NOMO-1 treated with DMSO at 0.1 percent for 48 hours (cell line): ENCODE data around the gene IL11.
"Not testable (repeated sequence)": the region's sequence is repeated elsewhere in the genome, so short reads cannot be mapped to it uniquely, and the experiment has no call there.

Source experiments
- DNase-seq: peaks from one replicate; lab custom pipeline; 2025; ENCODE audit not compliant: unreplicated experiment; lab: John Stamatoyannopoulos, UW

IL11 gene

GRCh38 chr19:55336101-55336500 lies 34.2 kb downstream of the IL11 start:
- DNase-seq = no peak

GRCh38 chr19:55333870-55334269 lies 36.4 kb downstream of the IL11 start:
- no peak for DNase-seq

DNA sequence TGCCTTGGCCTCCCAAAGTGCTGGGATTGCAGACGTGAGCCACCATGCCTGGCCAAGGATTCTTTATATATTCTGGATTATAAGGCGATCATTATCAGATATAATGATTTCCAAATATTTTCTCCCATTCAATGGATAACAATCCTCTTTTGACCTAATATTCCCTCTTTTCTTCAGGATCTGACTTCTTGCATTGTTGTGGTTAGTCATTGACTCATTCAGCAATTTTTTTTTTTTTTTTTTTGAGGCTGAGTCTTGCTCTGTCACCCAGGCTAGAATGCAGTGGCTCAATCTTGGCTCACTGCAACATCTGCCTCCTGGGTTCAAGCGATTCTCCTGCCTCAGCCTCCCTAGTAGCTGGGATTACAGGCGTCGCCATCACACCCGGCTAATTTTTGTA lies 40.5 kb downstream of the IL11 start:
- not testable (repeated sequence) for DNase-seq

GRCh38 chr19:55328774-55329318 lies 41.4 kb downstream of the IL11 start:
- DNase-seq = not testable (repeated sequence)

DNA sequence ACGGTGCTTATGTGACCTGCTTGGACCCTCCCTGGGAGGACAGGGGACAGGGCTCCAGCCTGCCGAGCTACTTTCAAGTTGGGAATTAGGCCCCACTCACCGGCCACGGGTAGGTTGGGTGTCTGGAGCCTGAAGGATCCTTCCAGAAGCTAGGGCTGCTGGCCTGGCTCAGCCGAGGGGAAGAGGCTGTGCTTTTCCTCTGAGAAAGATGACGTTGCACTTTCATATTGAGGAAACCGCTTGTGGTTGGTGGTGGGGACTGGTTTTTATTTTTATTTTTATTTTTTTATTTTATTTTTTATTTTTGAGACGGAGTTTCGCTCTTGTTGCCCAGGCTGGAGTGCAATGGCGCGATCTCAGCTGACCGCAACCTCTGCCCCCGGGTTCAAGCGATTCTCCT lies 45.1 kb downstream of the IL11 start, which contains the start of gene TMEM150B:
TMEM150B (minus strand) TSS at position 170 of the 400 bp plus-strand sequence. CDS start 4,305 bp downstream, outside the sequence.
- peak; percentile 36 for DNase-seq

GRCh38 chr19:55324662-55325061 lies 45.6 kb downstream of the IL11 start:
- no peak for DNase-seq

DNA sequence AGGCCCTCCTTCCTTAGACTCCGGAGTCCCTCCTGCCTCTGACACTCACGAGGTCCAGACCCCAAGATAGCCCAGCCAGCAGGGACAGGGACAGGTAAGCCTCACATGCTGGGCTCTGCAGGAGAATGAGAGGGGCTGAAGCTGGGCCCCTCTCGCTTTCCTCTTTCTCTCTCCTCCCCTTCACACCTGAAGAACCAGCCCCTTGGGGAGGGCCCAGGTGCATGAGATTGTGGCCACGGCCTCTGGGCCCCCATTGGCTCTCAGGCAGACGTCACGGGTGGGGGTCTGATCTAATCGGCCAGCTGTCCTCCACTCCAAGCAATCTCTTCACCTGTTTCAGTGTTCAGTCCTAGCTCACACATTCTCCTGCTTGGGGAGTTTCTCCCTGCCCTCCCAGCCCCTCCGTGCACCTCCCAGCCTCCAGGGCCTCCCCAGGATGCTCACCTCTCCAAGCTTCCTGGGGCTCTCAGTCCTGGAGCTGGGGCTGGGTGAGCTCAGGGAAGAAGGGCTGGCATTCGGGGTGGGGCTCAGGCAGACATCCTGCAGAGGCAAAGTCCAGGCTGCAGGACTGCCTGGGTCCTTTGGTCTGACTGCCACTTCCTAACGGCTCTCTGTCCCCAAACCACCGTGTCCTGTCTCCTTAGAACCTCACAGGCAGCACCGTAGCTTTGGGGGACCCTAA lies 47.9 kb downstream of the IL11 start:
- no peak for DNase-seq

- no peak for DNase-seq
Measured at GRCh38 chr19:55321466-55322137, 48.7 kb downstream of the IL11 start.

DNA sequence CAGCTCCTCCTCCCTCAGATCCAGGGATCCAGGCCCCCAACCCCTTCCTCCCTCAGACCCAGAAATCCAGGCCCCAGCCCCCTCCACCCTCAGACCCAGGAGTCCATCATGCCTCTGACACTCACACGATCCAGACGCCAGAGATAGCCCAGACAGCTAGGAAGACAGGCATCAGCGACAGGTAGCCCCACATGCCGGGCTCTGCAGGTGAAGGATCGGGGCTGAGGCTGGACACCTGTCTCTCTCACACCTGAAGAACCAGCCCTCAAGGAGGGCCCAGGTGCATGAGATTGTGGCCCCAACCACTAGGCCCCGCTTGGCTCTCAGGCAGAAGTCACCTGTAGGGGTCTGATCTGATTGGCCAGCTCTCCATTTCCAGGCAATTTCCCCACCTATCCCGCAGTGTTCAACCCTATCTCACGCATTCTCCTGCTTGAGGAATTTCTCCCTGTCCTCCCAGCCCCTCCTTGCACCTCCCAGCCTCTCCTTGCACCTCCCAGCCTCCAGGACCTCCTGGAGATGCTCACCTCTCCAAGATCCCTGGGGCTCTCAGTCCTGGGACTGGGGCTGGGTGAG lies 49.3 kb downstream of the IL11 start:
- no peak for DNase-seq

- no peak for DNase-seq
Measured at GRCh38 chr19:55319785-55320184, 50.5 kb downstream of the IL11 start.

GRCh38 chr19:55316646-55317045 lies 53.6 kb downstream of the IL11 start:
- DNase-seq = no peak

- DNase-seq = no peak
Measured at GRCh38 chr19:55315956-55316525, 54.2 kb downstream of the IL11 start.

DNA sequence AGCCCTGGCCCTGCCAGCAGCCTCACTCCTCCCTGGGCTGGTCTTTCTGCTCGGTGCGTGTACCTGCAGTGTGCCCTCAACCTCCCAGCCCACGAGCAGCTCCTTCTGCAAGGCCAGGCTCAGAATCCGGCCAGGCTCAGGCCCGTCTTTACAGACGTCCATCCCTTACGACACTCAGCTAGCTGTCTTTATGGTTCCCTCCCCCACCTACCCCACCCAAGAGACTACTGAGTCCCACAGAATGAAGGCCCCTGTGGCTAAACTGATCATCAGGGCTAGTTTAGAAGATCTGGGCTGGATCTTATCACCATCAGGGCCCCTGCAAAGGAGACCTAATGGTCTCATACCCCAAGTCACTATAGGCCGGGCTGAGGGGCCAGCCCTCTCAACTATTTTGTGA lies 55.9 kb downstream of the IL11 start:
- DNase-seq = no peak
